ENCODE measurements around the gene UBE2H.

- TF ChIP-seq CTCF (conservative IDR thresholded peaks at IDR 0.05), result no peak
- TF ChIP-seq ZFX (IDR thresholded peaks at IDR 0.05), result no peak
Observed at GRCh38 chr7:129862682-129863081, 90.1 kb downstream of the UBE2H start.

Data from C4-2B (cell line).